ENCODE results near the gene UGT1A3.
"Not testable (repeated sequence)": the region's sequence is repeated elsewhere in the genome, so short reads cannot be mapped to it uniquely, and the experiment has no call there.

The UGT1A3 gene

GRCh38 chr2:233708942-233709341 is 19.9 kb upstream of the UGT1A3 start:
- DNase-seq, result no peak

- peak; percentile 32 for DNase-seq
Measured at GRCh38 chr2:233711312-233712008, 17.4 kb upstream of the UGT1A3 start.

GRCh38 chr2:233712611-233713261 is 16.1 kb upstream of the UGT1A3 start, which contains the start of gene UGT1A5:
Gene UGT1A5, plus strand, starts transcription at chr2:233712907. Its CDS starts 85 bp downstream, at chr2:233712992.
- DNase-seq, result no peak

GRCh38 chr2:233713262-233713615 is 15.6 kb upstream of the UGT1A3 start:
- DNase-seq, result no peak

DNA sequence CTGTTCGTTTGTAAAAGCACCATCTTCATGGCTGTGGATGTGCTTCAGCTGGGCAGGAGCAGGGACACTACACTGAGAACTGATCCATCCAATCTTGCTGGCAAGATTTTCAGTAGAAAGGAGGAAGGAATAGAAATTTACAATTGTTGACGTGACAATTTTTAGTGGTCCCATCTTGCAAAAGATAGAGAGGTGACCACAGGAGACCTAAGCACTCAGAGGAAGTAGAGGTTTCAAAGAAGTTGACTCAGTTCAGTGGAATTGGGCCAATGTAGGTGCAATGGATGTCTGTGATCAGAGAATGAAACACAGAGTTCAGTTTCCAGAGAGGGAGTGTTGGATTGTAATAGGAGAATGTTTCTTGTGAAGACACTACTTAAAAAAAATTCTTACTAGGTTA is 14.7 kb upstream of the UGT1A3 start:
- no peak for DNase-seq

- no peak for DNase-seq
Measured at GRCh38 chr2:233718552-233718951, 10.3 kb upstream of the UGT1A3 start, which contains the start of gene UGT1A4. Gene UGT1A4, plus strand, starts transcription at chr2:233718736. Its CDS starts 85 bp downstream, at chr2:233718821.

GRCh38 chr2:233736868-233737653 is 8.2 kb downstream of the UGT1A3 start:
- DNase-seq, result not testable (repeated sequence)

GRCh38 chr2:233740870-233741269 is 12.0 kb downstream of the UGT1A3 start:
- DNase-seq, result no peak

- DNase-seq, result no peak
Measured at GRCh38 chr2:233743464-233744259, 14.8 kb downstream of the UGT1A3 start.

GRCh38 chr2:233745073-233745755 is 16.4 kb downstream of the UGT1A3 start:
- DNase-seq, result no peak

- DNase-seq, result not testable (repeated sequence)
Measured at GRCh38 chr2:233745838-233746237, 17.0 kb downstream of the UGT1A3 start.

GRCh38 chr2:233746475-233747282 is 17.8 kb downstream of the UGT1A3 start:
- DNase-seq, result no peak

DNA sequence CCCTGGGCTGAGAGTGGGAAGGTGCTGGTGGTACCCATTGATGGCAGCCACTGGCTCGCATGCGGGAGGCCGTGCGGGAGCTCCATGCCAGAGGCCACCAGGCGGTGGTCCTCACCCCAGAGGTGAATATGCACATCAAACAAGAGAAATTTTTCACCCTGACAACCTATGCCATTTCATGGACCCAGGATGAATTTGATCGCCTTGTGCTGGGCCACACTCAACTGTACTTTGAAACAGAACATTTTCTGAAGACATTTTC is 18.4 kb downstream of the UGT1A3 start:
- no peak for DNase-seq

GRCh38 chr2:233750689-233751088 is 21.8 kb downstream of the UGT1A3 start:
- DNase-seq, result not testable (repeated sequence)

DNA sequence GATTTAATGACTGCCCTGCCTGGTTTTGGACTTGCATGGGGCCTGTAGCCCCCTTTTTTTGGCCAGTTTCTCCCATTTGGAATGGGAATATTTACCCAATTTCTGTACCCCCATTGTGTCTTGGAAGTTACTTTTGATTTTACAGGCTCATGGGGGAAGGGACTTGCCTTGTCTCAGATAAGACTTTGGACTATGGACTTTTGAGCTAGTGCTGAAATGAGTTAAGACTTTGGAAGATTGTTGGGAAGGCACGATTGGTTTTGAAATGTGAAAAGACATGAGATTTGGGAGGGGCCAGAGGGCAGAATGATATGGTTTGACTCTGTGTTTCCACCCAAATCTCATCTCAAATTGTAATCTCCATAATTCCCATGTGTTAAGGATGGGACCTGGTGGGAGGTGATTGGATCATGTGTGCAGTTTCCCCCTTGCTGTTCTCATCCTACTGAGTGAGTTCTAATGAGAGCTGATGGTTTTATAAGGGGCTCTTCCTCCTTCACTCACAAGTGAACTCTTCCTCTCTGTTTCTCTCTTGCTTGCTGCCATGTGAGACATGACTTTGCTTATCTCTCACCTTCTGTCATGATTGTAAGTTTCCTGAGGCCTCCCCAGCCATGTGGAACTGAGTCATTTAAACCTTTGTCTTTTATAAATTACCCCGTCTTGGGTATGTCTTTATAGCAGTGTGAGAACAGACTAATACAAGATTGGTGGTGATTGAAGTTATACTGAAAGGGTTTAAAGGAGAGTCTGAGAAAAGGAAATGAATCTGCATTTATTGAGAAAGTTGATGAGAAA is 22.6 kb downstream of the UGT1A3 start:
- DNase-seq, result not testable (repeated sequence)

GRCh38 chr2:233754872-233755611 is 26.2 kb downstream of the UGT1A3 start:
- DNase-seq, result no peak

DNA sequence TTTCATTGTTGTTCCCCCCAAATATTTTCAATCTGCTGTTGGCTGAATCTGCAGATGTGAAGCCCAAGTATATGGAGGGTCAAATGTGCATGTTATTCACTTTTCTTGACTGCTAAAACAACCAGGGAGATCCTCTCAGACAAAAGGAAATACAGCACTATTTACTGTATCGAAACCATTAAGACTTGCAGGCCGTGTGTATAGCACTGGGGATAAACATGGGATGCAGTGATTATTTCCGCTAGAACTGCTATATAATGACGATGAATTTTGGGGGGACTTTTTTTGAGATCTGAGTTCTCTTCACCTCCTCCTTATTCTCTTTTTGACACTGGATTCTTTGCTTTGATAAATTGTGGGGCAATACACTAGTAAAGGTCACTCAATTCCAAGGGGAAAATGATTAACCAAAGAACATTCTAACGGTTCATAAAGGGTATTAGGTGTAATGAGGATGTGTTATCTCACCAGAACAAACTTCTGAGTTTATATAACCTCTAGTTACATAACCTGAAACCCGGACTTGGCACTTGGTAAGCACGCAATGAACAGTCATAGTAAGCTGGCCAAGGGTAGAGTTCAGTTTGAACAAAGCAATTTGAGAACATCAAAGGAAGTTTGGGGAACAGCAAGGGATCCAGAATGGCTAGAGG is 27.7 kb downstream of the UGT1A3 start:
- no peak for DNase-seq

DNA sequence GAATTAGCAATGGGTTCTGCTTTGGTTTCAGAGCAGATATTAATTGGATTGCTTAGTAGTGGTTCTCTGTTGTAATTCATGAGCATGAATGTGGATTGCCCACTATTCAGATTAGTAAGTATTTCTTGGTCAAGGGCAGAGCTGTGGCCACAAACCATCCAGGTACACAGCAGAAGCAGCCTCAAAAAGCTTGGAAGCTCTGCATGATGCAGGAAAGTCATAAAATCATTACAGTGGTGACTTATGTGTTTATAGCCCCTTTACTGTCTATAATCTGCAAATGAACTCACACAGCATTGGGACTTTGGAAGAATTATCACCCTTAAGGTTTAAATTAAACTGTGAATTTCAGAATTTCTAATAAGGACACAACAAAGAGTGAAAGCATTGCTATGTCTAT is 29.3 kb downstream of the UGT1A3 start:
- no peak for DNase-seq

DNA sequence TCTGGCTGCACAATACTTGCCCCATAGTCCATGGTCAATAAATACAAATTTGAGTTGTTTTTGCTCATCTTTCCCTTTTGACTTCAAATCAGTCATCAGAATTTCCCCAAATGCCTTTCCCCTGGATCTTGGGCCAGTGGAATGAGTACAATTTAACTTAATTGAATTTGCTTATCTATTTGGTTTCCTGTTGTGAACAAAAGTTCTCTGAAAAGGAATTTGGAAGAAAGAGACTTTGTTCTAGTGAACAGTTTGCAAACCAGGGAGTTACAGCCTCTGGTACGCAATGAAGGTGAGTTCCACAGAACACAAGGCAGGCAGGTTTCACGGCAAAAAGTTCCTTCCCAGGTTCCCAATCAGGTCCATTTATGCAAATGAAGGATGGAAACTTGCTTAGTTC is 30.0 kb downstream of the UGT1A3 start:
- no peak for DNase-seq

Measured in NCI-H2081 treated with DMSO at 0.1 percent for 48 hours (cell line).